Testis (tissue), 3 donors: ENCODE measurements around the gene DAZL. TPM values are rescaled to one million over a fixed set of nuclear protein-coding genes. Genes with fewer than 3 reads are reported as not detected.
A peak's percentile ranks its signal among the peaks of the same experiment; 100 is the strongest.

Experiments
- DNase-seq: peaks from one replicate; pipeline ENCODE4 v3.0.0-alpha.2; 2019
- H3K27ac ChIP-seq, 2 donors: fragments of 200-600 bp; sonication (generic); one replicate each; pipeline ENCODE4 v1.5.1; 2019
- H3K27me3 ChIP-seq: fragments of 200-600 bp; sonication (generic); one replicate; pipeline ENCODE4 v1.5.1; 2019
- H3K36me3 ChIP-seq: fragments of 200-600 bp; sonication (generic); one replicate; pipeline ENCODE4 v1.5.1; 2017; ENCODE audit warnings: low read depth; ENCODE audit errors: missing control alignments
- H3K4me1 ChIP-seq: fragments of 200-600 bp; sonication (generic); one replicate; pipeline ENCODE4 v1.5.1; 2019
- H3K4me3 ChIP-seq, 2 donors: fragments of 200-600 bp; sonication (generic); one replicate each; pipeline ENCODE4 v1.5.1; 2017 to 2019
- H3K9me3 ChIP-seq: fragments of 200-600 bp; sonication (generic); one replicate; pipeline ENCODE4 v1.5.1; 2017
- CTCF ChIP-seq, 3 experiments: fragments of 450-650 bp in 2 of 3; fragments of 200-600 bp in 1 of 3; sonication (generic) in 1 of 3; IDR thresholded peaks; one replicate each; pipeline ENCODE4 v1.5.1; 2016 to 2019; ENCODE audit warnings: antibody characterized with exemption in 3 of 3, mild to moderate bottlenecking in 2 of 3, moderate library complexity in 1 of 3
- POLR2A ChIP-seq: fragments of 450-650 bp; IDR thresholded peaks from one replicate; pipeline ENCODE4 v1.6.1; 2017; ENCODE audit warnings: antibody characterized with exemption, mild to moderate bottlenecking, moderate library complexity
- WGBS, 2 donors: methylation state at CpG; one replicate each; pipeline ENCODE4 v1.1.5; 2018; 5-methylcytosine and 5-hydroxymethylcytosine counted together
- intact Hi-C: fragments of 100-400 bp; cut with DNase I; formaldehyde crosslinking; loops from one replicate; pipeline ENCODE4 v1.15.1; 2023; ENCODE audit warnings: low total_unique reads
- polyA plus RNA-seq: library from polyadenylated mRNA; stranded (reverse); fragments of 350-450 nt; fragmentation: Illumina TruSeq; extraction: RNeasy Lipid Tissue Mini Kit (QIAGEN cat#74804); gene quantifications from one replicate; pipeline ENCODE4 v1.2.3, GENCODE V29; 2014; ENCODE audit warnings: low read depth, low replicate concordance; ENCODE audit not compliant: insufficient read depth
- total RNA-seq, 2 donors: library from RNA; depleted of rRNA; stranded (reverse); fragments of >200 nt; gene quantifications; one replicate each; pipeline ENCODE4 v1.2.3, GENCODE V29; 2016

Gene DAZL
- total and polyA plus RNA-seq, 3 donors from 2014 or later: 49.8 to 124 (median 71.5) TPM

- H3K27me3 ChIP-seq: no peaks in the 10 kb centered on the region
- WGBS, 2 donors: 5 to 6% methylated on average over 7 of the region's 7 CpGs
- TF ChIP-seq POLR2A (no peak), CTCF (IDR thresholded peaks at IDR 0.05) (peak; percentile 86 to 94 (median 87))
- no peaks in the 10 kb centered on the region for H3K4me1 ChIP-seq
- no peaks in the 10 kb centered on the region for H3K9me3 ChIP-seq
- no peaks in the 10 kb centered on the region for H3K36me3 ChIP-seq
- peak; percentile 93 for DNase-seq
- no peak overlapping the region for H3K27ac ChIP-seq
- no peak overlapping the region for H3K4me3 ChIP-seq
- intact Hi-C loops: no loop called here
These were observed 4.3 kb downstream of the DAZL start for GRCh38 chr3:16600780-16601536.

- Histone ChIP-seq H3K9me3 (no peaks in the 10 kb centered on the region), H3K27me3 (no peaks in the 10 kb centered on the region), H3K4me1 (no peaks in the 10 kb centered on the region), H3K27ac (no peak overlapping the region), H3K36me3 (no peaks in the 10 kb centered on the region), H3K4me3 (no peak overlapping the region)
- no peak for TF ChIP-seq POLR2A
- no peak for TF ChIP-seq CTCF (IDR thresholded peaks at IDR 0.05)
- no peak for DNase-seq
- WGBS, 2 donors: 41 to 75% methylated on average over 3 of the region's 3 CpGs
- intact Hi-C loops: no loop called here
These were observed 5.5 kb downstream of the DAZL start for GRCh38 chr3:16599694-16600093.

GRCh38 chr3:16596352-16597032 is 8.7 kb downstream of the DAZL start:
- 67 to 80% methylated on average over 5 of the region's 5 CpGs for WGBS, 2 donors
- Histone ChIP-seq H3K9me3 (no peaks in the 10 kb centered on the region), H3K4me1 (no peaks in the 10 kb centered on the region), H3K27me3 (no peaks in the 10 kb centered on the region), H3K4me3 (no peak overlapping the region), H3K36me3 (no peaks in the 10 kb centered on the region), H3K27ac (peak overlapping the region in 1 of 2 donors; percentile 4)
- TF ChIP-seq POLR2A (no peak), CTCF (IDR thresholded peaks at IDR 0.05) (no peak)
- intact Hi-C loops: no loop called here
- no peak for DNase-seq

- H3K27ac ChIP-seq: peak overlapping the region in 1 of 2 donors; percentile 4
- no peaks in the 10 kb centered on the region for H3K36me3 ChIP-seq
- intact Hi-C loops: no loop called here
- DNase-seq: no peak
- TF ChIP-seq POLR2A (no peak), CTCF (IDR thresholded peaks at IDR 0.05) (no peak)
- H3K4me1 ChIP-seq: no peaks in the 10 kb centered on the region
- no peak overlapping the region for H3K4me3 ChIP-seq
- H3K27me3 ChIP-seq: no peaks in the 10 kb centered on the region
- WGBS, 2 donors: 78 to 79% methylated on average over 3 of the region's 3 CpGs
- H3K9me3 ChIP-seq: no peaks in the 10 kb centered on the region
These were observed 9.4 kb downstream of the DAZL start for GRCh38 chr3:16595778-16596177.
